CD14-positive monocyte (primary cell): ENCODE measurements around the gene HORMAD2. TPM values are rescaled to one million over a fixed set of nuclear protein-coding genes. Genes with fewer than 3 reads are reported as not detected.

Experiments
- DNase-seq, 3 donors: peaks; one replicate each; pipeline ENCODE4 v3.0.0-alpha.2; 2011 to 2022
- H2AFZ ChIP-seq: 2 replicates; pipeline ENCODE4 v1.6.0; 2012; ENCODE audit warnings: mild to moderate bottlenecking, low read depth, low read length, inconsistent platforms; ENCODE audit not compliant: insufficient read depth, poor library complexity, severe bottlenecking
- H3K27ac ChIP-seq, 2 donors: 1 replicate in 1 of 2; 2 replicates in 1 of 2; pipeline ENCODE4 v1.5.1; 2012 to 2013; ENCODE audit warnings: low read length in 2 of 2, control low read depth in 1 of 2, inconsistent platforms in 1 of 2, low read depth in 1 of 2, mild to moderate bottlenecking in 1 of 2
- H3K27me3 ChIP-seq, 2 donors: one replicate each; pipeline versions ENCODE4 v1.6.0 to v1.6.1; 2011 to 2013; ENCODE audit warnings: low read length in 2 of 2; ENCODE audit not compliant: control insufficient read depth in 2 of 2, insufficient read depth in 2 of 2
- H3K36me3 ChIP-seq, 2 donors: replicated peaks in 1 of 2; 1 replicate in 1 of 2; 2 replicates in 1 of 2; pipeline versions ENCODE4 v1.5.1 to v1.6.1; 2012 to 2013; ENCODE audit warnings: low read length in 2 of 2, control low read depth in 1 of 2, inconsistent platforms in 1 of 2, mild to moderate bottlenecking in 1 of 2; ENCODE audit not compliant: insufficient read depth in 2 of 2, control insufficient read depth in 1 of 2
- H3K4me1 ChIP-seq, 2 donors: 1 replicate in 1 of 2; 2 replicates in 1 of 2; pipeline versions ENCODE4 v1.5.1 to v1.6.1; 2012 to 2013; ENCODE audit warnings: low read length in 2 of 2, control low read depth in 1 of 2, inconsistent platforms in 1 of 2, mild to moderate bottlenecking in 1 of 2, moderate library complexity in 1 of 2; ENCODE audit not compliant: insufficient read depth in 2 of 2, control insufficient read depth in 1 of 2
- H3K4me2 ChIP-seq: replicated peaks from 2 replicates; pipeline ENCODE3; 2012; ENCODE audit warnings: low read length, moderate library complexity, mild to moderate bottlenecking; ENCODE audit not compliant: poor library complexity, severe bottlenecking; ENCODE audit errors: extremely low read depth
- H3K4me3 ChIP-seq, 3 experiments: fragments of 200-600 bp in 1 of 3; sonication (generic) in 1 of 3; replicated peaks in 1 of 3; 1 replicate in 2 of 3; 2 replicates in 1 of 3; pipeline ENCODE4 v1.5.1; 2011 to 2013; ENCODE audit warnings: low read length in 3 of 3, mild to moderate bottlenecking in 3 of 3, control low read depth in 2 of 3, low read depth in 2 of 3, inconsistent platforms in 1 of 3, moderate library complexity in 1 of 3
- H3K79me2 ChIP-seq: 2 replicates; pipeline ENCODE4 v1.6.0; 2012; ENCODE audit warnings: mild to moderate bottlenecking, control low read depth, inconsistent platforms, low read length, moderate library complexity; ENCODE audit not compliant: insufficient read depth
- H3K9ac ChIP-seq: 2 replicates; pipeline ENCODE4 v1.6.0; 2017; ENCODE audit warnings: low read length, mild to moderate bottlenecking; ENCODE audit not compliant: insufficient read depth, poor library complexity, severe bottlenecking
- H3K9me3 ChIP-seq, 2 donors: replicated peaks in 1 of 2; 1 replicate in 1 of 2; 2 replicates in 1 of 2; pipeline versions ENCODE4 v1.5.1 to v1.6.1; 2012 to 2013; ENCODE audit warnings: low read length in 2 of 2, control low read depth in 1 of 2; ENCODE audit not compliant: control insufficient read depth in 1 of 2, insufficient read depth in 1 of 2
- H4K20me1 ChIP-seq: 2 replicates; pipeline ENCODE4 v1.6.0; 2012; ENCODE audit warnings: mild to moderate bottlenecking, low read length, control low read depth, moderate library complexity; ENCODE audit not compliant: insufficient read depth
- H3K27ac Mint-ChIP-seq, 7 donors: one replicate each; pipeline ENCODE4 v1.8.0; 2020; ENCODE audit warnings: mild to moderate bottlenecking in 7 of 7, mixed read lengths in 7 of 7, moderate library complexity in 6 of 7, inconsistent platforms in 2 of 7
- H3K27me3 Mint-ChIP-seq, 3 donors: one replicate each; pipeline ENCODE4 v1.8.0; 2021 to 2022; ENCODE audit warnings: low read depth in 3 of 3, mild to moderate bottlenecking in 3 of 3, mixed read lengths in 3 of 3, moderate library complexity in 3 of 3, inconsistent platforms in 1 of 3
- H3K36me3 Mint-ChIP-seq, 2 donors: one replicate each; pipeline ENCODE4 v1.8.0; 2020; ENCODE audit warnings: mixed read lengths in 2 of 2, inconsistent platforms in 1 of 2, mild to moderate bottlenecking in 1 of 2
- H3K4me1 Mint-ChIP-seq: one replicate; pipeline ENCODE4 v1.8.0; 2020; ENCODE audit warnings: mild to moderate bottlenecking, mixed read lengths
- H3K4me3 Mint-ChIP-seq, 2 donors: one replicate each; pipeline ENCODE4 v1.8.0; 2020; ENCODE audit warnings: mild to moderate bottlenecking in 2 of 2, mixed read lengths in 2 of 2, moderate library complexity in 1 of 2
- H3K9me3 Mint-ChIP-seq, 7 donors: one replicate each; pipeline ENCODE4 v1.8.0; 2020 to 2022; ENCODE audit warnings: mixed read lengths in 7 of 7, mild to moderate bottlenecking in 6 of 7, moderate library complexity in 6 of 7, inconsistent platforms in 2 of 7
- CTCF ChIP-seq: fragments of 200-600 bp; IDR thresholded peaks from one replicate; pipeline ENCODE4 v1.8.0; 2022; ENCODE audit warnings: antibody characterized with exemption, mild to moderate bottlenecking
- WGBS: methylation state at CpG from one replicate; pipeline ENCODE4 v1.1.5; 2013; ENCODE audit warnings: missing lambda C conversion rate; ENCODE audit not compliant: insufficient coverage; 5-methylcytosine and 5-hydroxymethylcytosine counted together
- intact Hi-C, 2 donors: fragments of 100-400 bp; cut with micrococcal nuclease; formaldehyde crosslinking; loops; one replicate each; pipeline versions ENCODE4 v1.15.0 to v1.15.1; 2023
- polyA plus RNA-seq, 3 donors: library from polyadenylated mRNA; depleted of rRNA in 1 of 3; unstranded in 2 of 3; stranded (reverse) in 1 of 3; fragments of 300-500 nt in 2 of 3; fragments of >200 nt in 1 of 3; fragmentation: Illumina TruSeq in 2 of 3; gene quantifications; 1 replicate in 2 of 3; 2 replicates in 1 of 3; pipeline ENCODE4 v1.2.3, GENCODE V29; 2012 to 2021

HORMAD2 gene
- polyA plus RNA-seq, 3 donors = not detected

GRCh38 chr22:30196141-30196879 lies 116.0 kb downstream of the HORMAD2 start:
- H3K9me3 Mint-ChIP-seq = peaks cover 0 to 3% (median 0%) of the 10 kb centered on the region in 7 donors
- peaks cover 53 to 54% of the 10 kb centered on the region in 2 donors for H3K4me1 ChIP-seq
- H3K4me3 Mint-ChIP-seq = peak overlapping the region in 1 of 2 donors; percentile 84
- H3K27me3 ChIP-seq = no peaks in the 10 kb centered on the region
- peak; percentile 99 to 100 (median 99) for DNase-seq
- no peak overlapping the region for H2AFZ ChIP-seq
- no peaks in the 10 kb centered on the region for H4K20me1 ChIP-seq
- H3K79me2 ChIP-seq = no peaks in the 10 kb centered on the region
- peak overlapping the region; percentile 66 for H3K9ac ChIP-seq
- peak overlapping the region; percentile 95 to 99 (median 98) for H3K27ac Mint-ChIP-seq
- peaks cover 7 to 10% of the 10 kb centered on the region in 2 donors for H3K36me3 Mint-ChIP-seq
- peak overlapping the region; percentile 87 to 96 for H3K27ac ChIP-seq
- peak overlapping the region in 1 of 3 experiments; percentile 23 for H3K4me3 ChIP-seq
- 2% methylated on average over 7 of the region's 11 CpGs for WGBS
- peak overlapping the region; percentile 20 for H3K4me2 ChIP-seq
- H3K9me3 ChIP-seq = no peaks in the 10 kb centered on the region
- H3K27me3 Mint-ChIP-seq = peaks cover 0 to 4% (median 4%) of the 10 kb centered on the region in 3 donors
- H3K36me3 ChIP-seq = no peaks in the 10 kb centered on the region
- H3K4me1 Mint-ChIP-seq = peaks cover 58% of the 10 kb centered on the region
- intact Hi-C loops = loop anchor here (2.0 to 5.0 kb wide), 3 partner anchors 16 to 76 kb away; no protein-coding TSS in a partner anchor
- no peak for TF ChIP-seq CTCF

- H3K27ac ChIP-seq = peak overlapping the region; percentile 87 to 96
- H4K20me1 ChIP-seq = no peaks in the 10 kb centered on the region
- H3K9me3 ChIP-seq = no peaks in the 10 kb centered on the region
- peak overlapping the region in 1 of 3 experiments; percentile 16 for H3K4me3 ChIP-seq
- DNase-seq = peak in 1 of 3 donors; percentile 92
- Mint-ChIP-seq H3K27me3 (peaks cover 0 to 4% (median 4%) of the 10 kb centered on the region in 3 donors), H3K4me3 (no peak overlapping the region), H3K4me1 (peaks cover 57% of the 10 kb centered on the region), H3K27ac (peak overlapping the region; percentile 95 to 99 (median 98)), H3K36me3 (peaks cover 7 to 10% of the 10 kb centered on the region in 2 donors), H3K9me3 (peaks cover 0 to 3% (median 0%) of the 10 kb centered on the region in 7 donors)
- no peak overlapping the region for H2AFZ ChIP-seq
- TF ChIP-seq CTCF = no peak
- intact Hi-C loops = loop anchor here (2.0 to 5.0 kb wide), 3 partner anchors 16 to 75 kb away; no protein-coding TSS in a partner anchor
- H3K9ac ChIP-seq = peak overlapping the region; percentile 66
- no CpG with 5 or more reads among the region's 2 CpGs for WGBS
- peaks cover 53 to 54% of the 10 kb centered on the region in 2 donors for H3K4me1 ChIP-seq
- H3K4me2 ChIP-seq = peak overlapping the region; percentile 20
- H3K79me2 ChIP-seq = no peaks in the 10 kb centered on the region
- H3K36me3 ChIP-seq = no peaks in the 10 kb centered on the region
- no peaks in the 10 kb centered on the region for H3K27me3 ChIP-seq
Measured at GRCh38 chr22:30196880-30197336, 116.6 kb downstream of the HORMAD2 start.
